Fibroblast of peridontal ligament (primary cell): ENCODE data around the gene TMEM14B.
"Not testable (repeated sequence)": the region's sequence is repeated elsewhere in the genome, so short reads cannot be mapped to it uniquely, and the experiment has no call there.

Experiments
- DNase-seq: peaks from one replicate; pipeline ENCODE4 v3.0.0-alpha.2; 2010; ENCODE audit errors: extremely low read depth

Gene TMEM14B

DNA sequence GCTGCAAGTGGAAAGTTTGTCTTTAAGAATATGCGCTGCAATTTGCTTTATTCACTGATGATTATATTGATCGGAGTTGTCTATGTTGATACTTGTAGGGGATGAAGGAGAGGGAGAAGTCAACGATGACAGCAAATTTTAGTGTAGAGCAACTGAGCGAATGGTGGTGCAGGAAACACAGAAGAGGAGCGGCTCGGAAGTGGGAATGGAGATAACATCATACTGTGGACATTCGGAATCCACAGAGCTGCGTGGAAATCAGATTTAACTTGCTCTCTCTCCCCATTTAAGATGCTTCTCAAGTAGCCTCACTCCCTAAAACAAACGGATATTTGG, 722 bp upstream of the TMEM14B start:
- DNase-seq: no peak

DNA sequence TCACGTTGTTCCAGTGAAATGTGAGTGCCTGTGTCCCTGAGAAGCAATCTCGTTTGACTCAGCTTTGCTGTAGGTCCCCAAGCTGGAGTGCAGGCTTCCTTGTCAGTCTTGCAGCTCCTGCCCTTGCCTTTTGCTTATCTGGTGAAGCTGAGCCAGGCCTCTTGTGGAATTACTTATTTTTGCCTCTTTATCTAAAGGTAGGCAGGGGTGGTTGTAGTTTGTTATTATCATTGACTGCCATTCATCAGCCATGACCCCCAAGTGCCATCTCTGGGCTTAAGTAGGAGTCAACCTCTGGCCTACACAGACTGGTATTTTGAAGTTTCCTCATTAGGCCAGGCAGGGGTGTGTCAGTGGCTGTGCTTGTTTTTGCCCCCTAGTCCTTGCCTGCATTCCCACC, 2.1 kb downstream of the TMEM14B start:
- DNase-seq: no peak

DNA sequence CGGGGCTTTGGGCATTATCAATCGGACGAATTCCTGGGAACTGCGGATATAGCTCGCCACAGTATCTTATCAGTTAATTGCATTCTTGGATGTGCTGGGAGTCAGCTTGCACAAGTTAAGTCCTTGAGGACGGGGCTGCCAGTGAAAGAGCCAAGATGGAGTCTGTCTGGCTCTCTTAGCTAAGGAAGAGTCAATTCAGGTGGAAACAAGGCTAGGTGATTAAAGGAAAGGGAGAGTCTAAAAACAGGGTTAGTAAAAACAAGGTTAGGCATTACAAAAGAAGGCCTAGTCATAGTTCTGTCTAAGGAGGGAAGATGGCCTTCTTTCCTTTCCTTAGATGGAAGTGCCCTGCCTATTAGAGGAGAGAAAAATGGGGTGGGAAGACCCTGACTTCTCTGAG, 3.0 kb downstream of the TMEM14B start:
- not testable (repeated sequence) for DNase-seq

DNA sequence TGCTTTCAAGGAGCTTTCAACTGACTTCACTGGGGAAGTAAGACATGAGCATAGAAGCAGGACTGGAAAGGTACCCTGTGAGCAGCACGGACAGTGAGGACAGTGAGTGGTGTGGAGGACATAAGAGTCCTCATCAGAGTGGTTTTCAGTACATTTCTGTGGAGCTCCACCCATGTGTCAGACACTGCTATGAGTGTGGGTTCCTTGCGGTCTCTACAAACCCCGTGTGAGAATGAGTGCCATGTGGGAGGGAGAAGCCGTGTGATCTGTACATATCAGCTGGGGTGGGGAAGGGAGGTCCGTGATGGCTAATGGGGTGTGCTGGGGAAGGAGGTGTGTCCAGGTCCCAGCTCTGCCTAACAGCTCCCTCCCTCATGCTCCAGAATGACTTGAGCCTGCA, 4.2 kb downstream of the TMEM14B start:
- not testable (repeated sequence) for DNase-seq

DNA sequence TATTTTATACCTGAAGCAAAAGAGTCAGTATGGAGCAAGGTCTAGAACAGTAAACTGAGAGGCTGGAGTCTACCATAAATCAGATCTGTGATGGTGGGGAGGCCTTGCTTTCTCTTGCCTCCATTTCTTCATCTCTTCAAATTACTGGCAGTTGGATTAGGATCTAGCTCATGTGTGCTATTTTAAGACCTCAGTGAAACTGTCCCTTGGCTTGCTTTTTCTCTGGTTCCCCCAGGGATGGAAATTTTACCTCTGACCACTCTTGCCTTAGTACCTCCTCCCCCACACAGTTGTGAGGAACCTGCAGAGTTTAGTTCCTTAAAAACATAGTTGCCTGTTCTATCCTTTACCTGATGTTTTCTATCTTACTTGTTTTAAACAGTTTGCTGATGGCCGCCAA, 8.5 kb downstream of the TMEM14B start:
- DNase-seq: no peak

DNA sequence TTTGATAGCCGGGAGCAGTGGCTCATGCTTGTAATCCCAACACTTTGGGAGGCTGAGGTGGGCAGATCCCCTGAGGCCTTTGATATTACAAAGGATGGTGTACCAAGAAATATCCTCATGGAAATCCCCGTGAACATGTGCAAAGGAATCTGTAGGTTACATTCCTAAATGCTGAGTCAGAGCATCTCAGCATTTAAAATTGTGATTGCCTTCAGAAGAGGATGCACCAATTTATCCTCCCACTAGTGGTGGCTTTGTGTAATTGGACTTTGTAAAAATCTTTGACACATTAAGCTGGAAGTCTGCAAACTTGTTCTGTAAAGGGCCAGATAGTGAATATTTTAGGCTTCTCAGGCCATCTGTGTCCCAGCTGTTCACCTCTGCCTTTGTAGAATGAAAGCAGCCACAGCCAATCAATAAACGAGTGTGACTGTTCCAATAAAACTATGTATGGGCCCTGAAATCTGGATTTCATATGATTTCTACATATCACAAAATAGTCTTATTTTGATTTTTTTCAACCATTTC, 11.8 kb downstream of the TMEM14B start:
- peak; percentile 71 for DNase-seq

DNA sequence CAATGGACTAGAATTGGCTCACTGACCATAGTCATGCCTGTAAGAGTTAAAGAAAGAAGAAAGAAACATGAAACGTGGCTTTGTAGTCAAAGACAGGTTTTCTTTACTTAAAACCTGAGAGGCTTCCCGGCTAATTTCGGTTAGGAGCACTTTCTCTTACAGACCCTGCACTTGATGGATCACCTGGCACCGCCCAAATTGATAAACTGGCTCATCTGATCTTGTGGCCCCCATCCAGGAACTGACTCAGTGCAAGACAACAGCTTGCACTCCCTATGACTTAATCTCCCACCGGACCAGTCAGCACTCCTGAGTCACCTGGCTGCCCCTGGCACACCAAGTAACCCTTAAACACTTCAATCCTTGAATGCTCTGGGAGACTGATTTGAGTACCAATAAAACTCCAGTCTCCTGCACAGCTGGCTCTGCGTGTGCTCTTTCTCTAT, 12.3 kb downstream of the TMEM14B start:
- peak; percentile 40 for DNase-seq

DNA sequence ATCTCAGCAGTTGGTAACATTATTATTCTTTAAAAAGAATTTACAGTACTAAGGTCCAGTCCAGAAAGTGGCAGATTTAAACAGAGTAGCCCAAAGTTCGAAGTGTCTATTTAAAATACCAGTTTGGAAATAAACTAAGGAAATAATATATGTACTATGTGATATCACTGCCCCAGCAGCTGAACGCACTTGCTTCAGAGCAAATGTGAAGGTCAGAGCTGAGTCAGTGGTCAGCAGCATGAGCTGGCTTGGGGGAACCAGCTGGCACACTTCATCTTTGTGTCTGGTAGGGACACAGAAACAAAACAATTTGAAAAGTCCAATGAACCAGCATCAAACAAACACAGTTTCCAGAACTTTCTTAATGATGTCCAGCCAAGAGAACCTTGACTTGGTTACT, 15.4 kb downstream of the TMEM14B start:
- DNase-seq: peak; percentile 19

DNA sequence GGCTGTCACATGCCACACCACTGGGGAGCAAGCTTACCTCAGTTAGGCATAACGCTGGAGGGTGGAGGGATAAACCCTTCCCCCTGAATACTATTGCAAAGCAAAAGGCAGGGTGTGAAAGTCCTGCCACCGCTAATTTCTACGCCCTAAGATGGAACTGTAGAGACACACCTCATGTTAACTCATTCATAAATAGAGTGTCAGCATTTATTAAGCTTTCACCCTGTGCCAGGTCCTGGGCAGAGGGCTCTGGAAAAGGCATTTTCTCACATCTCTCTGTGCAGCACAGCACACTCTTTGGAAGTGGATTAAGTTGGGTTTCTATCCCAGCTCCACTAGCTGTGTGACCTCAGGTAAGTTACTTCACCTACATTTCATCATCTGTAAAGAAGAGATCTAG, 21.8 kb downstream of the TMEM14B start:
- DNase-seq: no peak

DNA sequence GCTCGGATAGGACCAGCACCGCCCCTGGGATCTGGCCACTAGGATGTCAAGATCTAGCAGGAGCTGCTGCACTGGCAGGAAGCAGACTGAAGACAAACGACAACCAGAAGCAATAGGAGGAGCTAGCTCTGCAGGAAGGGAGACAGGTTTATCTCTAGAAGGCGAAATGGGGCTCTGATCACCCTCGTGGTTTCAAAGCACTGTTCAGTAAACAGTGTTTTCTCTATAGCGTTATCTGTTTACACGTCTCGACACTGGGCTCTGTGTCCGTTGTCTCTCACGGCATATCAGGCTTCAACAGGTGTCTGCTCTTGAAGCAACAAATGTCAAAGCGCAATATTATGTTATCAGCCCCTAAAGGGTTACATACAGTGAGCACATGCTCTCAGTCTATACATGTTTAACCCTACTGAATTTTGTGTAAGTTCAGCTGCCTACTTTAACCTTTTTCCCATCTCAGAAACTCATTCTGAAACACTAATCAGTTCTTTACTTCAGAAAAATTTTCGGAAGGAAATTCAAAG, 23.8 kb downstream of the TMEM14B start:
- DNase-seq: no peak

DNA sequence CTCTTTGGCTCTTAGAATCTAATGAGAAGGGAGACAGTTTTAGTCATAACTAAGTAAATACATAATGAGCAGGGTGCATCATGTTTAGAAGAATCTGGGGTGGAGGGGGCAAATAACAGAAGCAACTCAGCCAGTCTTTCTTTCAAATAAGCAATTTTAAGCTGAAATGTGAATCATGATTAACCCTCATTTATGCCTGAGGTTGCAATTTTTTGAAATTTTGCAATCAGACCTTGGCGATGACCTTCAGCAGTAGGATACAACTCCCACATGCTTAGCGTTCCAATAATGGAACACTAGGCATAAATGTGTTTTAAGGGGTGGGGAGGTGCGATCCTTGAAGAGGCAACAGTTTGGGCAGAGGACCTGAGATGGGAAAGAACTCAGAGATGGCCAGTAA, 30.6 kb downstream of the TMEM14B start:
- DNase-seq: no peak

DNA sequence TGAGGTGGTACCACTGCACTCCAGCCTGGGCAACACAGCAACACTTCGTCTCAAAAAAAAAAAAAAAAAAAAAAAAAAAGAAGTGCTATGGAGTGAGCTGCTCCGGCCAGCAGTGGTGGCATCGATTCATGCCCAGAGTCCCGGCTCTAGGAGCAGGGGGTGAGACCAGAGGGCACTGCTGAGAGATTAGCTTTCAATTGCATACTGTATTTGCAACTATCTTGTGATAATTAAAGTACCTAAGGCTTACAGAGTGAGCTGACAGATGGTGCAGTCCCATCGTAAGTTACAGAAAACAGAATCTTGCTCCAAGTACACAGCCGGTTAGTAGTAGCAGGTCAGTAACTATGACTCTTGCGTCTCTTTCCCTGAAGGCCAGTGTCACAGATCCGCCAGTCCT, 31.5 kb downstream of the TMEM14B start:
- DNase-seq: no peak

DNA sequence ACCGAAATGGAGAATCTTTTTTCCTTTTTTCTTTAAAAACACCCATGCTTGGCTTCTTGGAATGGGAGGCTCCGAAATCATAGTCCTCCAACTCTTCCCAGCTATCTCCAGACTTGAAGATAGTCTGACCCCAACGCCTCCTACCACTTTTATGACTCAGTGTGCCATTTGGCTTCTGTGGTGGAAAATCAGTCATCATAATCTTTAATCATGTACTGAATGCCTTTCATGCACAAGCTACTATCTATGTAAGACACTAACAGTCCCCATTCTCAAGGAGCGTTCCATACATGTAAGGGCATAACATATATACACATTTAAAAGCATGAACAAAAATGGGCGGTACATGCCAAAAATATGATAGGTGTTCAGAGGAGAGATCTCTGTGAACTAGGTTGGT, 44.1 kb downstream of the TMEM14B start:
- no peak for DNase-seq

DNA sequence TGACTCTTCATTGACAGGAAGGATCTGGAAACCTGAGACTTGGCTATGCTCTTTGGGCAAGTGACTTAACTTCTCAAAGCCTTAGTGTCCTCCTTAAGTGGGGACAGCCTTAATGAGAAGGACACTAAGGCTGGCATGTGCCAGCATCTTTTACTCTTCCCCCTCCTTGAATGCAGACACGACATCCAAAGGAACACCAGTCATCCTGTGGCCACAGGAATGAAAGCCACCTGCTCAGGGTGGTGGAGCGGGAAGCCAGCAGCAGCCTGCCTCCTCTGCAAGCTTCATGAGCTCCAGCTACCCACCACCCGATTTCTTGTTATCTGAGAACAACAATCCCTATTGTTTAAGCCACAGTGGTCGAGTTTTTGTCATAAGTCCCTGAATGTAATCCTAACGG, 44.5 kb downstream of the TMEM14B start:
- DNase-seq: no peak

DNA sequence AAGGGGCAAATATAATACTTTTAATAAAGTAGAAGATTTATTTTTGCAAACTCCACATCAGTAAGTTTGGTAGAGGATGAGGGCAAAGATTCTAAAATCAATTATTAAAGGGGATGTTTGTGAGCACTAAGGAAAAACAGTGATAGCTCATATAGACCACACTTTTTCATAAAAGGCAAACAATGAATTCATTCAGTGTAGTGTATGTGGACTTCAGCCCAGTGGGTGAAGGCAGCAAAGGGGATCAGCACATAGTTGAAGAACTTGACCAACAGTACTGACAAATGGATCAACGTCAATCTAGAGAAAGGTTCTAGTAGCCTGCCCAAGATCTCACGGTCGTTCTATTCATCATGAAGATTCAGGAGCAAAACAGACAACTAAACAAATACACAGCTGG, 45.4 kb downstream of the TMEM14B start:
- no peak for DNase-seq

DNA sequence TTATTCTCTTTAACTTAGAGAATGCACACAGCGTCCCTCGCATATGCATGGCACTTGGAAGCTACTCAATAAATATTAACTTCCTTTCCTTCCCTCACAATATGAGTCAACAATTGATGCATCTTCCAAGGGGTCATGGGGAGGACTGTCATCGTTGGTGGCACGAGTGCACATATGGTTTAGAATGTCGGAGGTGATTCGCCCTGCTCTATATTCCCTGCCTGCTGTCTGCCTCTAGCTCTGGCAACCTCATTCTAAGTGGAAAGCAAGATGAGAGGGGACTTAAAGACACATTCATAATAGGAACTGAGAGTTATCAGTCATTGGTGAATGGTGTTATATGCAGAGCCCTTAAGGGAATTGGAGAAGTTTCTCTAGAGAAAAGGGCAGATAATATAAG, 46.1 kb downstream of the TMEM14B start:
- DNase-seq: no peak

DNA sequence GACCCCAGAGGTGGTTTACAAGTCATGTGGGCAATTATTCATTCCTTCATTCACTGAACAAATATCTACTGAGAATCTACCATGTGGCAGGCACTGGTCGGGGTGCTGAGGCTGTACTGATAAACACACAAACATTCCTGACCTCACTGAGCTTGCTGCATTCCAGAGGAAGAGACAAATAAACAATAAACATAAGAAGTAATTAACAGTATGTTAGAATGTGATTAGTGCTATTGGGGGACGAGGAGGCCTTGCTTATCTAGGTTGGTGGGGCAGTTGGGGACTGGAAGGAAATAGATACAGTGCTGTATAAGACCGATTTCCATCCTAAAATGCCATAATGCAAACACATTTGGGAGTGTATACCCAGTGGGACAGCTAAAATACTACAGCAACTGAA, 46.6 kb downstream of the TMEM14B start:
- no peak for DNase-seq

DNA sequence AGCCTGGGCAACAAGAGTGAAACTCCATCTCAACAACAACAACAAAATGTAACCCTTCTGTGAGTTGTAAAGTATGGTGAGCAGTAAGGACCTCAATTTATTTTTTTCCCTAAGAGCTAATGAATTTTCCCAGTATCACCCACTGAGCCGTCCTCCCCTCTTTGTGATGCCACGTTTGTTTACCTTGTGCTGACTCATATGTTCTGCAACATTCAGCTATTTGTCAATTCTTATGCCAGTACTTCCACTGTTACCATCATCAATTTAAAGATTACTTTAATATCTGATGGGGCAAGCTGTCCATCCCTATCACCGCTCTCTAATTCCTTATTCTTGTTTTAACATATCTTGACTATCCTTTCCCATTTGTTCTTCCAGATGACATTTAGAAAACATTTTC, 53.2 kb downstream of the TMEM14B start:
- DNase-seq: peak; percentile 30

DNA sequence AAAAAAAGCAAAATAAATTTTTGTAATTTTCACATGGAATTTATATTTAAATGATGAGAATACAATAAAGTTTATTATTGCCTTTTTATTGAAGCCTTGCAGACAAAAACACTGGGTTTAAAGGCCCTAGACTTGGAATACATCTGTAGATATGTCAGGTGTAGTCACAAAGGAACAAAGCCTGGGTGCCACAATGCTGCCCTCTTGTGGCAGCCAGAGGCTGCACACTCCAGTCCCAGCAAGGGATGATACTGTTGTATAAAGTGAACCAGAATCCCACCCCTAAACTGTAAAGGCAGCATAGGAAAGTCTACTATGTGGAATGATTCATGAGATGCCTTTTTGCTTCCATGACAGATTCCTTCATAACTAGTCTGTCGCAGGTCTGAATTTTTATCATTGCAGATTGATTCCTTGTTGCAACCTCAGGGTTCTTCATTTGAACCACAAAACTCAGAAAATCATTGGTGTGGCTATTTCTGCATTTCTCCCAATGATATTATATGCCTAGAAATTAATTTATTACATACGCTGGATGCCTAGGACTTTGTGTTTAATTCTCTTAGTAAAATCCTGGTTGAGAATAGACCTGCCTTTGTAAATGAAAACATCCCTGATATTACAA, 53.7 kb downstream of the TMEM14B start:
- peak; percentile 54 for DNase-seq
